Measurements from ENCODE around the gene SCAF1.

The SCAF1 gene, protein sequence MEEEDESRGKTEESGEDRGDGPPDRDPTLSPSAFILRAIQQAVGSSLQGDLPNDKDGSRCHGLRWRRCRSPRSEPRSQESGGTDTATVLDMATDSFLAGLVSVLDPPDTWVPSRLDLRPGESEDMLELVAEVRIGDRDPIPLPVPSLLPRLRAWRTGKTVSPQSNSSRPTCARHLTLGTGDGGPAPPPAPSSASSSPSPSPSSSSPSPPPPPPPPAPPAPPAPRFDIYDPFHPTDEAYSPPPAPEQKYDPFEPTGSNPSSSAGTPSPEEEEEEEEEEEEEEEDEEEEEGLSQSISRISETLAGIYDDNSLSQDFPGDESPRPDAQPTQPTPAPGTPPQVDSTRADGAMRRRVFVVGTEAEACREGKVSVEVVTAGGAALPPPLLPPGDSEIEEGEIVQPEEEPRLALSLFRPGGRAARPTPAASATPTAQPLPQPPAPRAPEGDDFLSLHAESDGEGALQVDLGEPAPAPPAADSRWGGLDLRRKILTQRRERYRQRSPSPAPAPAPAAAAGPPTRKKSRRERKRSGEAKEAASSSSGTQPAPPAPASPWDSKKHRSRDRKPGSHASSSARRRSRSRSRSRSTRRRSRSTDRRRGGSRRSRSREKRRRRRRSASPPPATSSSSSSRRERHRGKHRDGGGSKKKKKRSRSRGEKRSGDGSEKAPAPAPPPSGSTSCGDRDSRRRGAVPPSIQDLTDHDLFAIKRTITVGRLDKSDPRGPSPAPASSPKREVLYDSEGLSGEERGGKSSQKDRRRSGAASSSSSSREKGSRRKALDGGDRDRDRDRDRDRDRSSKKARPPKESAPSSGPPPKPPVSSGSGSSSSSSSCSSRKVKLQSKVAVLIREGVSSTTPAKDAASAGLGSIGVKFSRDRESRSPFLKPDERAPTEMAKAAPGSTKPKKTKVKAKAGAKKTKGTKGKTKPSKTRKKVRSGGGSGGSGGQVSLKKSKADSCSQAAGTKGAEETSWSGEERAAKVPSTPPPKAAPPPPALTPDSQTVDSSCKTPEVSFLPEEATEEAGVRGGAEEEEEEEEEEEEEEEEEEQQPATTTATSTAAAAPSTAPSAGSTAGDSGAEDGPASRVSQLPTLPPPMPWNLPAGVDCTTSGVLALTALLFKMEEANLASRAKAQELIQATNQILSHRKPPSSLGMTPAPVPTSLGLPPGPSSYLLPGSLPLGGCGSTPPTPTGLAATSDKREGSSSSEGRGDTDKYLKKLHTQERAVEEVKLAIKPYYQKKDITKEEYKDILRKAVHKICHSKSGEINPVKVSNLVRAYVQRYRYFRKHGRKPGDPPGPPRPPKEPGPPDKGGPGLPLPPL

DNA sequence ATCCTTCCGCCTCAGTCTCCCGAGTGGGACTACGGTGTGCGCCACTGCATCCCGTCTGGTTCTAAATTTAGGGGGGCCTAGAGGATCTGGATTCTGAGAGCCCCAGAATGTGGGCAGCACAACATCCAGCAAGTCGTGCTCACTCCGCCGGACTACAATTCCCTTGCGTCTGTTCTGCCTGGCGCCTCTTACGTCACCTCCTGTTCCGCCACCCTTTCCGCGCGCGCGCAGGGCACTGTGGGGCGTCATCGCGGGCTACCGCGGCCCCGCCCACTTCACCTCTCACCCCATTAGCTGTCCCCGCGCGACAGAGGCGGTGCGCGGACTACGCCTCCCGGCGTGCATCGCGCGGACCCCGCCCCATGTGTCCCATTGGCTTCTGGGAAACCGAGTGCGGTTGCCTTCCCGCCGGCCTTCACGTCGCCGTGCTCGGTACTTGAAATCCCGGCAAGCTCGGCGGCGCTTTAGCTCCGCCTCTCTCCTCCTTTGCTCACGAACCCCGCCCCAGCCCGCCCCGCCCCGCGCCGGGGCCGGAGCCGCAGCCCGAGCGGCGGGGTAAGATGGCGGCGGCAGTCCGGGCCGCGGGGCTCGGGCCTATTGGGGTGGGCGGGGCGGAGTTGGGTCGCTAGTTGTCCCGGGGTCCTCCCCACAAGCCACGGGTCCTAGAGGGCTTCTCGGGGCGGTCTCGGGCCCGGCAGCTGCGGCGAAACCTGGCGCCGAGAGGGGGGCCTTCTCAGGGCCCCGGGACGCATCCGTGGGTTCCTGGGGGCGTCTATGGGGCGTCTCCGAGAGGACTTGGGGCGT lies at the start of gene SCAF1:
Gene SCAF1, plus strand, starts transcription at position 522 of the 804 bp plus-strand sequence. CDS start 2,818 bp downstream, outside the sequence.
- peak; percentile 91 to 98 for DNase-seq

GRCh38 chr19:49592486-49593232 lies 49.4 kb upstream of the SCAF1 start:
- no peak for DNase-seq

DNA sequence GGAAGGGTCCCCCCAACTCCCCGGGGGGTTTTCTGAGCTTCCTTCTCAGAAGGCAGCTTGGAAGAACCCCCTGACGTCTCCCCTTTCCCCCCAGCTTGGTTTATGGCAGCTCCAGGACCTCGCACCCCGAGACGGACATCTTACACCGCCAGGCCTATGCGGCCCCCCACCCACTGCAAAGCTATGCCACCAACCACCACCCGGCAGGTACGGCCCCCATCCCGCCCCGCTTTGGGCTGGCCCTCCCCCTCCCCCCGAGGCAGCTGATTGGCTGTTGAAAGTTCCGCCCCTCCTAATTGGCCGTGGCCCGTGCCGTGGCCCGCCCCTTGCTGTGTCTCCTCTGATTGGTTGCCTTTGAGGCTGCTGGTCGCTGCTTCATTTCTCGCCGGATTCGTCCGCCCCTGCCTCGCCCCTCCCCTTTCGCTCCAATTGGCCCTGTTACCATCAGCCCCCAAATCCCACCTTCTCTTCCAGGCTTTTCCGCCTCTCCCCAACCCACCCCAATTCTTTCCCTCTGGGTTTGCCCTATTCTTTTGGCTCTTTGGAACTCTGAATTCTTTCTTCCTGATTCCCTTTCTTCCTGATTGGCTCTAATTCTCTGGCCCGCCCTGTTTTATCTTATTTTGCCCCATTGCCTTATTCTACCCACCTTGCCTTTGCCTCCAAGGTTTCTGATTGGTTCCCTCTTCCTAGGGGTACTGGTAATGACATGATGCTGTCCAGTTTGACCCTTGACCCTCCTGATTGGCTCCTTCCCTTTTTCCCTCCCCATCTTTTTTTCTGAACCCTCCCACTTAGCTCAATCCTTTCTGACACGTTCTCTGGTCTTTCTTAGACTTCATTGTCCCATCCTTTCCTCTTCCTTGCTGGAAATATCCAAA lies 48.5 kb upstream of the SCAF1 start:
- peak; percentile 59 to 62 for DNase-seq

GRCh38 chr19:49594157-49594992 lies 47.6 kb upstream of the SCAF1 start:
- no peak for DNase-seq

DNA sequence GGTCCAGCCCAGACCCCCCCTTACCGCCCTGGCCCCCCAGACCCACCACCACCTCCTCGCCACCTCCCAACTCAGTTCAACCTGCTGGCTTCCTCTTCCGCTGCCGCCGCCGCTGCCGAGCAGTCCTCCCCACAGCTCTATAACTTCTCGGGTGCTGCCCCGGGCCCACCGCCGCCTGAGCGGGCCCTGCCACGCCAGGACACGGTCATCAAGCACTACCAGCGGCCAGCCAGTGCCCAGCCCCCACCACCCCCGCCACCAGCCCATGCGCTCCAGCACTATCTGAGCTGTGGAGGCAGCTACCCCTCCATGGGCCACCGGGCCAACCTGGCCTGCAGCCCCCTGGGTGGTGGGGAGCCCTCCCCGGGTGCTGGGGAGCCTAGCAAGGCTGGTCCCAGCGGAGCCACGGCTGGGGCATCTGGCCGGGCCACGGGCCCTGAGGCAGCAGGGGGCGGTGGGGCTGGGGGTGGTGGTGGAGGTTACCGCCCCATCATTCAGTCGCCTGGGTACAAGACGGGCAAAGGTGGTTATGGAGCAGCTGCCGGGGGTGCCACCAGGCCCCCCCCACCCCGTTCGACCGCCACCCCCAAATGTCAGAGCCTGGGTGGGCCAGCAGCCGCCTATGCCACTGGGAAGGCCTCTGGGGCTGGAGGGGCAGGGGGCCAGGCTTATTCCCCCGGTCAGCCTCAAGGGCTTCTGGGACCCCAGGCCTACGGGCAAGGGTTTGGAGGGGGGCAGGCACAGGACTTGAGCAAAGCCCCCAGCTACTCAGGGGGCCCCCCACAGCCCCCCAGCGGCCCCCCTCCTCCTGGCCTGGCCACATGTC lies 46.8 kb upstream of the SCAF1 start:
- DNase-seq, result no peak

GRCh38 chr19:49595819-49596404 lies 46.1 kb upstream of the SCAF1 start:
- no peak for DNase-seq

DNA sequence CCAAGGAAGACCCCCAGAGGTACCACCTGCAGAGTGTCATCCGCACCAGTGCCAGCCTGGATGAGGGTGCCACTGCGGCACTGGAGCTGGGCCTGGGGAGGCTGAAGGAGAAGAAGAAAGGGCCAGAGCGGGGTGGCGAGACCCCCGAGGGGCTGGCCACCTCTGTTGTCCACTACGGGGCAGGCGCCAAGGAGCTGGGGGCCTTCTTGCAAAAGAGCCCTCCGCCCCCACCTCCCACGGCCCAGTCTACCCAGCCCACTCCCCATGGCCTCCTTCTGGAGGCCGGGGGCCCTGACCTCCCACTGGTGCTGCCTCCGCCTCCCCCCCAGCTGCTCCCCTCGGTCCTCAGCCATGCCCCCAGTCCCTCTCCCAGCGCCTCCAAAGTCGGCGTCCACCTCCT lies 45.6 kb upstream of the SCAF1 start:
- no peak for DNase-seq

DNA sequence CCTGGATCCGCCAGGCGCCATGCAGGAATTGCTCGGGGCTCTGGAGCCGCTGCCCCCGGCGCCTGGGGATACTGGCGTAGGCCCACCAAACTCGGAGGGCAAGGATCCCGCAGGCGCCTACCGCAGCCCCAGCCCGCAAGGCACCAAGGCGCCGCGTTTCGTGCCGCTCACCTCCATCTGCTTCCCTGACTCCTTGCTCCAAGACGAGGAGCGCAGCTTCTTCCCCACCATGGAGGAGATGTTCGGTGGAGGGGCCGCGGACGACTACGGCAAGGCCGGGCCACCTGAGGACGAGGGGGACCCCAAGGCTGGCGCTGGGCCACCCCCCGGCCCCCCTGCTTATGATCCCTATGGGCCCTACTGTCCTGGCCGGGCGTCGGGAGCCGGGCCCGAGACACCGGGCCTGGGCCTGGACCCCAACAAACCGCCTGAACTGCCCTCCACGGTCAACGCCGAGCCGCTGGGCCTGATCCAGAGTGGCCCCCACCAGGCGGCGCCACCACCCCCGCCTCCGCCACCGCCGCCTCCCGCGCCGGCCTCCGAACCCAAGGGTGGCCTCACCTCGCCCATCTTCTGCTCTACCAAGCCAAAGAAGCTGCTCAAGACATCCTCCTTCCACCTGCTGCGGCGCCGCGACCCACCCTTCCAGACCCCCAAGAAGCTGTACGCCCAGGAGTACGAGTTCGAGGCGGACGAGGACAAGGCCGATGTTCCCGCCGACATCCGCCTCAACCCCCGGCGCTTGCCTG lies 44.9 kb upstream of the SCAF1 start:
- no peak for DNase-seq

GRCh38 chr19:49597703-49597974 lies 44.4 kb upstream of the SCAF1 start:
- no peak for DNase-seq

DNA sequence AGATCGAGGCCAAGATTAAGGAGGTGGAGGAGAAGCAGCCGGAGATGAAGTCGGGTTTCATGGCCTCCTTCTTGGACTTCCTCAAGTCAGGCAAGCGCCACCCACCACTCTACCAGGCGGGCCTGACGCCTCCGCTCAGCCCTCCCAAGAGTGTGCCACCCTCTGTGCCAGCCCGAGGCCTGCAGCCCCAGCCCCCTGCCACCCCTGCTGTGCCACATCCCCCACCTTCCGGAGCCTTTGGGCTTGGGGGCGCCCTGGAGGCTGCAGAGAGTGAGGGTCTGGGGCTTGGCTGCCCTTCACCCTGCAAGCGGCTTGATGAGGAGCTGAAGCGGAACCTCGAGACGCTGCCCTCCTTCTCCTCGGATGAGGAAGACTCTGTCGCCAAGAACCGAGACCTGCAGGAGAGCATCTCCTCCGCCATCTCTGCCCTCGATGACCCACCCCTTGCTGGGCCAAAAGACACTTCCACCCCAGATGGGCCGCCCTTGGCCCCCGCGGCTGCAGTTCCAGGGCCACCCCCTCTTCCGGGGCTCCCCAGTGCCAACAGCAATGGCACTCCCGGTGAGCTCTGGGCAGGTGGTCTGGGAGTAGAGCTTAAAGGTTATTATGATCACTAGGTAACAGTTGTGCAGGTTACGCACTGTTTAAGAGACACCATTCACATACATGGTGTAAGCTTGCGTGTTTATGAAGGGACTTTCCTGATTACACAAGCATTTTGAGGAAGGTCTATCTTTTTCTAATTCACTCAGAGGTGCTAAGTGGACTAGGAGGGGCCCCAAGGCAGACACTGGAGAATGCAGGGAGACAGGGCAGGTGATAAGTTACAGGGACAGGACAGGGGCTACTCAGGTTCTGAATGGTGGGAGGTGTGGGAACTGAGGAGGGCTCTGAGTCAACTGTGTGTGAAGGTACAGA lies 42.4 kb upstream of the SCAF1 start:
- DNase-seq, result no peak

DNA sequence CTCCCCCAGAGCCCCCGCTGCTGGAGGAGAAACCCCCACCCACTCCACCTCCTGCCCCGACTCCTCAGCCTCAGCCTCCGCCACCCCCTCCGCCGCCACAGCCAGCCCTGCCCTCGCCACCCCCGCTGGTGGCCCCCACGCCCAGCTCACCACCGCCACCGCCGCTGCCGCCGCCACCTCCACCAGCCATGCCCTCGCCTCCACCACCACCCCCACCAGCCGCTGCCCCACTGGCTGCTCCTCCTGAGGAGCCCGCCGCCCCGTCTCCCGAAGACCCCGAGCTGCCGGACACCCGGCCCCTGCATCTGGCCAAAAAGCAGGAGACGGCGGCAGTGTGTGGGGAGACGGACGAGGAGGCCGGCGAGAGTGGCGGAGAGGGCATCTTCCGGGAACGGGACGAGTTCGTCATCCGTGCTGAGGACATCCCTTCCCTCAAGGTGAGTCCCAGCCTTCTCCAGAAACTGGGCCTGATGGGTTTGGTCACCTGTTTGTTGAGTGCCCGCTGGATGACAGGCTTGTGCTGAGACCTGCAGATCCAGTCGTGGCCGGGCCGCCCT lies 40.4 kb upstream of the SCAF1 start:
- DNase-seq, result no peak

- no peak for DNase-seq
Observed at GRCh38 chr19:49602806-49603205, 39.2 kb upstream of the SCAF1 start.

GRCh38 chr19:49605605-49606004 lies 36.4 kb upstream of the SCAF1 start:
- no peak for DNase-seq

DNA sequence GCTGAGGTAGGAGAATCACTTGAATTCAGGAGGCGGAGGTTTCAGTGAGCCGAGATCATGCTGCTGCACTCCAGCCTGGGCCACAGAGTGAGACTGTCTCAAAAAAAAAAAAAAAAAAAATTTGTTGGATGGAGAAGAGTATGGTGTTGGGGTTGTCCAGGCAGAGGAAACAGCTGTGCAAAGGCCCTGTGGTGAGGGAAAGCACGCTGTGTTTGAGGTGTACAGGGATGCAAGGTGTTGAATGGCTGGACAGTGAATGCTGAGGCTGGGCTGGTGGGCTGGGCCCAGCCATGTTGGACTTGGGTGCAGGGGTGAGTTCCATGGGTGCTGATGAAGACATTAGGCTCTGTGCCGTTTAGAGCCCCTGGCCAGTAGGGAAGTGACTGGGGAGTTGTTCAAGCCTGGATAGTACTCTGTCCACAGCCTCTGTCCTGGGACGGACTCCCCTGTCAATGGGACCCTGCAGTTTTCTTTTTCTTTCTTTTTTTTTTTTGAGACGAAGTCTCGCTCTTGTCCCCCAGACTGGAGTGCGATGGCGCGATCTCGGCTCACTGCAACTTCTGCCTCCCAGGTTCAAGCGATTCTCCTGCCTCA lies 32.4 kb upstream of the SCAF1 start:
- DNase-seq, result no peak

GRCh38 chr19:49613374-49613773 lies 28.6 kb upstream of the SCAF1 start:
- no peak for DNase-seq
